Measurements from ENCODE around the gene CPNE2.

Gene CPNE2

GRCh38 chr16:57115168-57115513, 22.8 kb downstream of the CPNE2 start:
- Histone ChIP-seq H3K4me3 (ENCODE audit: low read length) (no peak overlapping the region), H3K4me2 (ENCODE audit: low read length) (no peak overlapping the region), H3K36me3 (ENCODE audit: insufficient read depth, low read length) (no peaks in the 10 kb centered on the region), H3K27me3 (ENCODE audit: control insufficient read depth, insufficient read depth, low read length) (no peaks in the 10 kb centered on the region), H3K9me3 (replicated peaks; ENCODE audit: low read length) (no peaks in the 10 kb centered on the region), H3K4me1 (ENCODE audit: control insufficient read depth, insufficient read depth, low read length) (peaks cover 12% of the 10 kb centered on the region), H3K9ac (ENCODE audit: low read depth, low read length) (no peak overlapping the region)

- Histone ChIP-seq H3K9ac (ENCODE audit: low read depth, low read length) (no peak overlapping the region), H3K9me3 (replicated peaks; ENCODE audit: low read length) (no peaks in the 10 kb centered on the region), H3K4me3 (ENCODE audit: low read length) (no peak overlapping the region), H3K36me3 (ENCODE audit: insufficient read depth, low read length) (no peaks in the 10 kb centered on the region), H3K4me2 (ENCODE audit: low read length) (no peak overlapping the region), H3K27me3 (ENCODE audit: control insufficient read depth, insufficient read depth, low read length) (no peaks in the 10 kb centered on the region), H3K4me1 (ENCODE audit: control insufficient read depth, insufficient read depth, low read length) (peaks cover 12% of the 10 kb centered on the region)
Observed at GRCh38 chr16:57115514-57116182, 23.3 kb downstream of the CPNE2 start.

- H3K4me2 ChIP-seq (ENCODE audit: low read length): no peak overlapping the region
- H3K9me3 ChIP-seq (replicated peaks; ENCODE audit: low read length): no peaks in the 10 kb centered on the region
- H3K4me3 ChIP-seq (ENCODE audit: low read length): no peak overlapping the region
- H3K27me3 ChIP-seq (ENCODE audit: control insufficient read depth, insufficient read depth, low read length): no peaks in the 10 kb centered on the region
- H3K4me1 ChIP-seq (ENCODE audit: control insufficient read depth, insufficient read depth, low read length): no peaks in the 10 kb centered on the region
- H3K36me3 ChIP-seq (ENCODE audit: insufficient read depth, low read length): no peaks in the 10 kb centered on the region
- no peak overlapping the region for H3K9ac ChIP-seq (ENCODE audit: low read depth, low read length)
Observed at GRCh38 chr16:57118461-57119084, 26.2 kb downstream of the CPNE2 start.

GRCh38 chr16:57123216-57123973, 31.0 kb downstream of the CPNE2 start:
- Histone ChIP-seq H3K9ac (ENCODE audit: low read depth, low read length) (no peak overlapping the region), H3K36me3 (ENCODE audit: insufficient read depth, low read length) (no peaks in the 10 kb centered on the region), H3K27me3 (ENCODE audit: control insufficient read depth, insufficient read depth, low read length) (no peaks in the 10 kb centered on the region), H3K4me1 (ENCODE audit: control insufficient read depth, insufficient read depth, low read length) (no peaks in the 10 kb centered on the region), H3K9me3 (replicated peaks; ENCODE audit: low read length) (no peaks in the 10 kb centered on the region), H3K4me3 (ENCODE audit: low read length) (no peak overlapping the region), H3K4me2 (ENCODE audit: low read length) (no peak overlapping the region)

GRCh38 chr16:57123974-57124674, 31.7 kb downstream of the CPNE2 start:
- Histone ChIP-seq H3K36me3 (ENCODE audit: insufficient read depth, low read length) (no peaks in the 10 kb centered on the region), H3K27me3 (ENCODE audit: control insufficient read depth, insufficient read depth, low read length) (no peaks in the 10 kb centered on the region), H3K9me3 (replicated peaks; ENCODE audit: low read length) (no peaks in the 10 kb centered on the region), H3K4me2 (ENCODE audit: low read length) (no peak overlapping the region), H3K4me1 (ENCODE audit: control insufficient read depth, insufficient read depth, low read length) (no peaks in the 10 kb centered on the region), H3K4me3 (ENCODE audit: low read length) (no peak overlapping the region), H3K9ac (ENCODE audit: low read depth, low read length) (no peak overlapping the region)

- no peaks in the 10 kb centered on the region for H3K27me3 ChIP-seq (ENCODE audit: control insufficient read depth, insufficient read depth, low read length)
- no peak overlapping the region for H3K4me3 ChIP-seq (ENCODE audit: low read length)
- H3K4me2 ChIP-seq (ENCODE audit: low read length): no peak overlapping the region
- H3K4me1 ChIP-seq (ENCODE audit: control insufficient read depth, insufficient read depth, low read length): no peaks in the 10 kb centered on the region
- H3K9me3 ChIP-seq (replicated peaks; ENCODE audit: low read length): no peaks in the 10 kb centered on the region
- no peaks in the 10 kb centered on the region for H3K36me3 ChIP-seq (ENCODE audit: insufficient read depth, low read length)
- no peak overlapping the region for H3K9ac ChIP-seq (ENCODE audit: low read depth, low read length)
Observed at GRCh38 chr16:57125376-57125775, 33.0 kb downstream of the CPNE2 start.

- H3K4me1 ChIP-seq (ENCODE audit: control insufficient read depth, insufficient read depth, low read length): no peaks in the 10 kb centered on the region
- no peaks in the 10 kb centered on the region for H3K9me3 ChIP-seq (replicated peaks; ENCODE audit: low read length)
- no peak overlapping the region for H3K4me2 ChIP-seq (ENCODE audit: low read length)
- H3K27me3 ChIP-seq (ENCODE audit: control insufficient read depth, insufficient read depth, low read length): no peaks in the 10 kb centered on the region
- no peak overlapping the region for H3K4me3 ChIP-seq (ENCODE audit: low read length)
- no peak overlapping the region for H3K9ac ChIP-seq (ENCODE audit: low read depth, low read length)
- H3K36me3 ChIP-seq (ENCODE audit: insufficient read depth, low read length): no peaks in the 10 kb centered on the region
Observed at GRCh38 chr16:57125969-57126368, 33.6 kb downstream of the CPNE2 start.

- no peak overlapping the region for H3K9ac ChIP-seq (ENCODE audit: low read depth, low read length)
- H3K36me3 ChIP-seq (ENCODE audit: insufficient read depth, low read length): no peaks in the 10 kb centered on the region
- no peaks in the 10 kb centered on the region for H3K9me3 ChIP-seq (replicated peaks; ENCODE audit: low read length)
- H3K4me3 ChIP-seq (ENCODE audit: low read length): no peak overlapping the region
- H3K4me2 ChIP-seq (ENCODE audit: low read length): no peak overlapping the region
- H3K4me1 ChIP-seq (ENCODE audit: control insufficient read depth, insufficient read depth, low read length): no peaks in the 10 kb centered on the region
- H3K27me3 ChIP-seq (ENCODE audit: control insufficient read depth, insufficient read depth, low read length): no peaks in the 10 kb centered on the region
Observed at GRCh38 chr16:57126411-57126810, 34.0 kb downstream of the CPNE2 start.

GRCh38 chr16:57127037-57127763, 34.8 kb downstream of the CPNE2 start:
- no peak overlapping the region for H3K4me3 ChIP-seq (ENCODE audit: low read length)
- no peaks in the 10 kb centered on the region for H3K9me3 ChIP-seq (replicated peaks; ENCODE audit: low read length)
- no peak overlapping the region for H3K9ac ChIP-seq (ENCODE audit: low read depth, low read length)
- no peaks in the 10 kb centered on the region for H3K4me1 ChIP-seq (ENCODE audit: control insufficient read depth, insufficient read depth, low read length)
- no peaks in the 10 kb centered on the region for H3K36me3 ChIP-seq (ENCODE audit: insufficient read depth, low read length)
- no peak overlapping the region for H3K4me2 ChIP-seq (ENCODE audit: low read length)
- no peaks in the 10 kb centered on the region for H3K27me3 ChIP-seq (ENCODE audit: control insufficient read depth, insufficient read depth, low read length)

- H3K27me3 ChIP-seq (ENCODE audit: control insufficient read depth, insufficient read depth, low read length): no peaks in the 10 kb centered on the region
- no peaks in the 10 kb centered on the region for H3K36me3 ChIP-seq (ENCODE audit: insufficient read depth, low read length)
- no peaks in the 10 kb centered on the region for H3K4me1 ChIP-seq (ENCODE audit: control insufficient read depth, insufficient read depth, low read length)
- no peak overlapping the region for H3K4me2 ChIP-seq (ENCODE audit: low read length)
- no peaks in the 10 kb centered on the region for H3K9me3 ChIP-seq (replicated peaks; ENCODE audit: low read length)
- H3K4me3 ChIP-seq (ENCODE audit: low read length): no peak overlapping the region
- H3K9ac ChIP-seq (ENCODE audit: low read depth, low read length): no peak overlapping the region
Observed at GRCh38 chr16:57127836-57128235, 35.5 kb downstream of the CPNE2 start.

GRCh38 chr16:57128771-57129389, 36.5 kb downstream of the CPNE2 start:
- no peaks in the 10 kb centered on the region for H3K9me3 ChIP-seq (replicated peaks; ENCODE audit: low read length)
- no peaks in the 10 kb centered on the region for H3K27me3 ChIP-seq (ENCODE audit: control insufficient read depth, insufficient read depth, low read length)
- H3K4me1 ChIP-seq (ENCODE audit: control insufficient read depth, insufficient read depth, low read length): no peaks in the 10 kb centered on the region
- H3K36me3 ChIP-seq (ENCODE audit: insufficient read depth, low read length): no peaks in the 10 kb centered on the region
- no peak overlapping the region for H3K4me3 ChIP-seq (ENCODE audit: low read length)
- no peak overlapping the region for H3K9ac ChIP-seq (ENCODE audit: low read depth, low read length)
- H3K4me2 ChIP-seq (ENCODE audit: low read length): no peak overlapping the region

Data from skeletal muscle satellite cell (primary cell).